HG03457 (cell line): ENCODE results near the gene CDCA5.

Source experiments
- ATAC-seq: cut with Tn5 transposase; IDR thresholded peaks from one replicate; pipeline ENCODE4 v1.9.1; 2021; ENCODE audit warnings: moderate number of reproducible peaks; ENCODE audit not compliant: unreplicated experiment

Gene CDCA5

DNA sequence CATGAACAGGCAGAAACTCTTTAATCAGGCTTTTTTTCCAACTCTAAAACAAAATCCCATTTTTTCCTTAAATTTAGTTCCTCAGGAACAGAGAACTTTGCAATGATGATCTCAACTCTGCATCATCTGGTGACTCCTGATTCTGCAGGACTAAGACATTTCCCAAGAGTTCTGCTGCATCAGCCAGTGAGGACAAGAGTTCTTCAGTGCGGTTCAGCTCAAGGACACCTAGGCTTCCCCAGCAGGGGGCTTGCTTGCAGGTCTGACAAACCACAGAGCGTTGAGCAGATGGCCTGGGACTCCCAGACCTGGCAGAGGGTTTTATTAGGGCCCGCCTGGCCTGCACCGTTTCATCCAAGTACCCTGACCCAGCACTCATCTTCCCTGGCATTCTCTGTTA lies 6.4 kb downstream of the CDCA5 start:
- no peak for ATAC-seq

DNA sequence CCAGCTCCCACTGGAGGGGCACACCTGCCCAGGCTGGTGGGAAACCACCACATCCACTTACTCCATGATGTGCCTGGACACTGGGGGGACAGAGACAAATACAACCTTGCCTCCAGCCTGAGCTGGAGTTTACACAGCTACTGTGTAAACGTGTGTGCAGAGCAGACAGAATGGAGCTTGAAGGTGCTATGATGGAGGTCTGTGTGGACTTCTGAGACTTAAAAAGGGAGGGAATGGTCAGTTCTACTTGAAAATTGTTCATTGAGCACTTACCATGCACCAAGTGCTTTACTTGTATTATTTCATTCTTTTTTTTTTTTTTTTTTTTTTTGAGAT lies 11.2 kb downstream of the CDCA5 start:
- ATAC-seq, result no peak

DNA sequence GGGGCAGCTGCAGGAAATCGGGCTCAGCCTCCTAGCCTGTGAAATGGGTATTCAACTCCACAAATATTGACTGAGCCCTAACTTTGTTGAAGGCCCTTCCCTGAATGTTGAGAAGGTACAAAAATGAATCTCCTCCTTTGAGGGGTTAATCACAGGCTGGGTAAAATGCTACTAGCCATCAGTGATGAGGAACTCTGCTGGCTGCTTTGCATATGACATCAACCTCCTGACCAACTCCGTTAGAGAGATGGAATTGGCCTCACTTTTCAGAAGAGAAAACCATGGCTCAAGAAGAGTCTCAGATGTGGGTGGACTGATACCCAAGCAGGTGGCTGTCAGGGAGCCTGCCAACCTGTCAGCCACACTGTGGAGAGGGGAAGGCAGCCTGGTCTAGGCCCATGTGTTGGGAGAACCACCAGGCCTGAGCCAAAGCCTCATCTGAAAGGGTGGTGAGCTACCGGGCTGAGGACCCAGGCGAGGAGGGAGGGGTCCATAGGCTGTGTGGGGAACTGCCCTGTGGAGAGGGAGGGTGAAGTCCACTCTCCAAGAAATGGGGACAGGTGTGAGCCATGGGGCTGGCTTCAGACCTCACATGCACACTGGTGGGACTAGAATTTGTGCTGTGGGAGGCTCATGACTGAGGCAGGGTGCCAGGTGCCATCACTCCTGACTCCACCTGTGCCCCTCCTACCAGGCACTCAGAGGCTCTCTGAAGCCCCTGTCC lies 11.8 kb downstream of the CDCA5 start:
- no peak for ATAC-seq

DNA sequence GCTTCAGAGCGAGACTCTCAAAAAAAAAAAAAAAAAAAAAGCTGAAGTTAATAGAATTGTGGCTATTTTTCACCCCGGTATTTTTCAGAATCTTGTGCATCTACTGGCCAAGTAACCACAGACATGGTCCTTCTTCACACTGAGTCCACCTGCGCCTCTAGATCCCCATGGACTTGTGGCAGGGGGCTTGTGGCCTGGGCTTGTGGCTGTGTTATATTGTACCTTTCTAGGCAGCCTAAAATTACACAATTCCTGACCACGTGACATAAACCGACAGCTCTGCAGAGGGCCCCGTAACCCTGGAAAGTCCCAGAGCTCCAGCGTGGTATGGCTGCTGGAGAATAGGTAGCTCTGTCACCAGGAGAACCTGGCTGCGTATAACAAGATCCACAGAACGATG lies 14.6 kb downstream of the CDCA5 start:
- ATAC-seq, result no peak

DNA sequence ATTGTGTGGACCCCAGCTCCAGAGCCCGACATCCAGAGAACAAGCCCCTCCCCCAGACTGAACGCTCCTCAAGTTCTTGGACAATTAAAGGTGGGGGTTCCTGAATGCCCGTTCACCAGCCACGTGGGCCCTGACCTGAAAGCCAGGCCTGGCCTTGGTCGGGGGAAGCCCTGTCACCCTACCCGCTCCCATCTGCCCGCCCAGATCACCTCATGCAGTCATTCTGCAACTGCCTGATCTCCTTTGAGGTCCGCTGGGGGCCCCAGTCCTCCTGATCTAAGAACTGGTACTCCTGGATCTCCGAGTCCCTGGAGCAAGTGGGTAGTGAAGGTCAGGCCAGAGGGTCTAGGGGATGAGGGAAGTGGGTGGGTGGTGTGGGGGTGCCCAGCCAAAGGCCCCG lies 16.4 kb downstream of the CDCA5 start:
- ATAC-seq, result no peak

DNA sequence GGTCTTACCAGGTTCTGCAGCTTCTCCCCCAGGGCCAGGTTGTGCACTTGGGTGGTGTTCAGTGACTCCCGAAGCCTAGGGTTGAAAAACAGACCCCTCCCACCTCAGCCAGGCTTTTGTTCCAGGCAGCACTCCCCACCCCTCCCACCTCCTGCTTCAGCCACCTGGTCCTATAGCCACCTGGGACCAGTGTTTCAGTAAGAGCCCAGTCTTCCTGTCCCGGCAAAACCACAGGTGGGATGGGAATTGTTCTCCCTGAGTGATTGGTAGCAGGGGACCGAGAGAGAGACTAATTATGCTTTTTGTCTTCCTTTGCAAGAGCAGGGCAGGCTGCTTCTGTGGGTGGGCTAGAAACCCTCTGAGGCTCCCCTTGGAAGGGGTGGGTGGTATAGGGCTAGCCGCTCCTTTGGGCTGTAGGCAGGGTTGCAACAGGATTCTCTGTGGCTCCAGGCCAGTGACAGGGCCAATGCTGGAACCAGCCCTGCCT lies 17.0 kb downstream of the CDCA5 start:
- no peak for ATAC-seq

DNA sequence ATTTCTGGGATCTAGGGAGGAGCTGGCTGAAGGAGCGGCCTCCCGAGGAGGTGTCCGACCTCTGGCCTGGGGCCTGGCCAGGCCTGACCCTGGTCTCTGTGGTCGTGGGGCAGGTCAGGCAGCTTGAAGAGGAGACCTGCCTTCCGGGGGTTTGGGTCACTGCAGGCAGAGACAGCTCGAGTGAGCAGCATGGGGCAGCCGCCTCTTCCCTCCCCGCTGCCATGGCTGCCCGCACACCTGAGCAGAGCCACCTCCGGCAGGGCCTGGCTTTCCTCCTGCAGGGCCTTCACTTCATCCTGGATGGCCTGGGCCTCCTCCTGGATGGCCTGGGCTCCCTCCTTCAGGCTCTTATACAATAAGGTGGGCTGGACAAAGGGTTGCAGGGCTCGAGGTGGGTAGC lies 17.5 kb downstream of the CDCA5 start:
- ATAC-seq, result no peak

DNA sequence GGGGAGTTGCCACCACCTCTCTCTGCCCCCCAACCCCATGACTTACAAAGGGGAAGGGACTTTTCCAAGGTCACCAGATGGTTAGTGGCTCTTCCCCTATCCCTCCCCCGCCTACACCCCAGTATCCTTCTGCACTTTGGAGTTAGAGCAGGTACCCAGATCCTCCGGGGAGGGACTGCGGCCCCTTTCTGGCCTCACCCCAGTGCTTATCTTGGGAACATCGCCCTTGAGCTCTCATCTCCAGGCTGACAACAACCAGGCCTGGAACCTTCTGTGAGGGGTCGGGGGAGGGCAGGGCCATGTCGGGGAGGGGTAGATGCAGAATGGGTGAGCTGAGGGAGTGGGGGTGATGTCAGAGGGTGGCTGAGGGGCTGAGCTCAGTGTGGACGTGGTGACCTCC lies 18.0 kb downstream of the CDCA5 start:
- ATAC-seq, result no peak

DNA sequence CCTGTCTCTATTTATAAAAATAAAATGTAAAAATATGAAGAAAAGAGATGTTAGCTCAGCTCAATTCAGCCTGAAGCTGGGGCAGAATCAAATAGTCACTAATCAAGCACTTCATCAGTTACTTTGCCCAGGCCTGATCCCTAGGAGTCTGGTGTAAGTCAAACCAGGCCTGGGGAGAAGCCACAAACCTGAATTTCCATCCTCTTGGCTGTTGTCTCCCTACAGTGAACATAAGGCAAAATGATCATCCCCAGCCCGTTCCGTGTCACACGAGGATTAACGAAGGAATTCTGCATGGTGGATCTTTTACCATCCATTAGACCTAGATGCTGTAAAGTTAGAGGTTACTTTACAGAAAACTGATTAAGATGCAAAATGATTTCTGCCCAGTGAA lies 19.0 kb downstream of the CDCA5 start:
- no peak for ATAC-seq

DNA sequence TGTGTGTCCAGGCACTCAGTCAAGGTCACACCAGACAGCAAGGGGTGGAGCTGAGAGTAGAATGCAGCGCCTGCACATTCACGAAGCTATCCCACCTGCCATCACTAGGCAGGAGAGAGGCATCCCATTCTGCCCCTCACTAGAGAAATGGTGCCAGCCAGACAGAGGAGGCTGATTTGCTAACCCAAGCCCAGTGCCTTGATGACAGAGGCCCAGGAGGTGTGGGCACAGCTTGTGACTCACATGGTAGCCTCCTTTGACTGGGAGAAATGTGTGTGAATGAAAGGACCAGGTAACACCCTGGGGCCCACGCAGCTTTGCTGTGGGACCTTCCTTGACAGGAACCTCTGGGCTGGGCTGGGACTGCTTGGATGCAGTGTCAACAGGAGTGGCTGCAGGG lies 20.3 kb downstream of the CDCA5 start:
- ATAC-seq, result no peak

DNA sequence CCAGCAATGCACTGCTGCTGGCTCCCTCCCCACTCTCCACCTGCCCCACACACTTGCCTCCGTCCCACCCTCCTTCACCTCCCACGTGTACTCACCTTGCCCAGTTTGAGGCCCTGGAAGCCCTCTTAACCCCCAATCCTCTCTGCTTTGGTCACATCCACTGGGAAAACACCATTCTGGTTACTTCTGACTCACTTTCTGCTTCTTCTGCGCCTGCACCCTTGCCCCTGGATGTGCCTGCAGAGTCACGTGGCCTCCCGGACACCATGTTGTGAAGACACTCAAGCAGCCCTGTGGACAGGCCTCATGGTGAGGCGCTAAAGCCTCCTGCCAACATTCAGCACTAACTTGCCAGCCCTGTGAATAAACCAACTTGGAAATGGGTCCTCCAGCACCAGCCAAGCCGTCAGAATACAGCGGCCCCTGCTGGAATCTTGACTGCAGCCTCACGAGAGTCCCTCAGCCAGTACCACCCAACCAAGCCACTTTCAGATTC lies 22.9 kb downstream of the CDCA5 start:
- no peak for ATAC-seq

DNA sequence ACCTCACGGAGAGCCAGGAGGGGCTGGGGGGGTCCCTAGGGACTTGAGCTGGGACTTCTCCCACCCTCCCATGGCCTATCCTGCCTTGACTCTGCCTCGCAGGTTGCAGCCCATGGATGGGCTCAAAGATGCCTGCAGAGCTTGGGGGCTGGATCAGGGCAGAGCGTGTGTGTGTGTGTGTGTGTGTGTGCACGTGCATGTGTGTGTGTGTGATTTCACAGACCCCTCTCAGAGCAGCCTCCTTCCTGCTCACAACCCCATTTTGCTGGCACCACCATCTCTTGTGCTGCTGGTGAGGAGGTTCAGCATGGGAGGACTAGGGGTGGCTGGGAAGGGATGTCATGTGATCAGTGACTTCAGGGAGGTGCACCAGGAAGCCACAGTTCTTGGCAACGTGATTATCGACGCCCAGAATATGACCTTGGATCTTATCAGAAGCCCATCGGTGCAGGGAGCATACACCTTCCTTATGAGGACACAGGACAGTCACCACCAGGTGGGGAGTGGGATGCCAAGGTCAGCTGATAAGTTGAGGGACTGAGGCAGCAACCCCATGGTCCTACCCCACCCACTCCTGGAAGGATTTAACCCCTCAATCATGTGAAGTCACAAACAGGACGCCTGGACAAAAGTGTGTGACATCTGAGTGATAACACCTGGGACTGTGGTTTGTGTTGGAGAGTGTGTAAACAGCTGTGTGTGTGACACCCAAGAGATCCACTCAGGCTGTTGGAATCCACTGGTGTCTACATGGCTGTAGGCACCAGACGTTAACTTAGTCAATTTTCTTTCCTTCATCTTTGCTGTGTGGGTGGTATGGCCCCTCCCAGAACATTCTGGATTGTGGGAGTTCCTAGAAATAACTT lies 23.6 kb downstream of the CDCA5 start:
- ATAC-seq, result no peak

DNA sequence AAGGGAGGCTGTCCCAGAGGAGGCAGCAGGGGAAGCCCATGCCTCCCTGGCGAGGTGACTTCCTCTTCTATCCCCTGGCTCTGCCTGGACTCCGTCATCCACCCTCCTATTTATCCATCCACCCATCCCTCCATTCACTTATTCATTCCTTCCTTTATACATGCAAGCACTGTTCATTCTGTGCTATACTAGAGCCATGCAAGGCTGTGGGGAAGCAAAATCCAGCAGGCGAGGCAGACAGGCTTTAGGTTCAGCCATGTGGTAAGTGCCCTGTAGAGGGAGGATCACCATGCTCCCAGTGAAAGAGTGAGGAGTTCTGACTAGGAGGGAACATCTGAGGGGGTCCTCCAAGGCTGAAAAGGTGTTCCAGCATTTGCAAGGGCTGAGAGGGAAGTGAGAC lies 24.3 kb downstream of the CDCA5 start:
- ATAC-seq, result no peak

DNA sequence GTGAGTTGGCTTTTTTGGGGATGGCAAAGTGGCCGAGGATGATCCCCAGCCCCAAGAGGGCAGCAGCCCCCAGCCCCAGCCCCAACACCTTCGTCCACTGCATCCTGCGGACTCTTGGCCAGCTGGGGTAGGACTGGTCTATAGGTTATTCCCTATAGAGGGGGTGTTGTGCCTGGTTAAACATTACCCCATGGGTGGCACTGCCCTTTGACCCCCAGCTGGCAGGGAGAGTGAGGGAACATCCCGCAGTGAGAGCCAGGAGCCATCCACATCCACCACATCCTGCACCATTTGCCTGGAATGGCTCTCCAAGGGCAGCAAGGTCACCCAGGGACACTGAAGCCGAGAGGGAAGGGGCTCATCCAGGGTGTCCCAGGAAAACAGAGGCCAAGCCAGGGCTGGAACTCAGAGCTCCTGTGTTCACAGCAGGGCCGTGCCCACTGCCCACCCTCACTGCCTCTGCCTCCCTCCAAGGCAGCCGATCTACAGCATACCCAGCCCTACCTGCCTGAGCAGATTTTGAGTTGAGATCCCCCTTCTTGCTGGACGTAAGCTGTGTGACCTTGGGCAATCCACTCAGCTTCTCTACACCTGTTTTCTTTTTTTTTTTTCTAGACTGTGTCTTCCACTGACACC lies 25.3 kb downstream of the CDCA5 start, which contains the start of gene NAALADL1:
NAALADL1 (minus strand) TSS at position 135 of the 636 bp plus-strand sequence; CDS start at position 103, 32 bp downstream.
- no peak for ATAC-seq

DNA sequence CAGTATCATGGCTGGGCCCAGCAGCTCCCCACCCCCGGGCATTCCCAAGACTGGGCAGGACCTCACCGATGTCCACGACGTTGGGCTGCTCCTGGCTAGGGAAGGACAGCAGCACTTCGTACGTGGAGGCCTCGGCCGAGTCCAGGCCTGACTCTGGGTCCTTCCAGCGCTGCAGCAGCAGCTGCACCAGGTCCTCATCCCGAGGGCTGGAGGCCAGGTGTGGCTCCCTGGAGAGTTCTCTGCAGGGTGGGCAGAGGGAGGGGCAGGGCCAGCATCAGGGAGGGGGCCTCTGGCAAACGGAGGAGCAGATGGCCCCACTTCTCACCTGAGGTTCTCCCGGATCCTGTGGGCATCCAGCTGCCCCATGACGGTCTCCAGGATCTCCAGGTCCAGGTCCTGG lies 25.8 kb downstream of the CDCA5 start:
- no peak for ATAC-seq

DNA sequence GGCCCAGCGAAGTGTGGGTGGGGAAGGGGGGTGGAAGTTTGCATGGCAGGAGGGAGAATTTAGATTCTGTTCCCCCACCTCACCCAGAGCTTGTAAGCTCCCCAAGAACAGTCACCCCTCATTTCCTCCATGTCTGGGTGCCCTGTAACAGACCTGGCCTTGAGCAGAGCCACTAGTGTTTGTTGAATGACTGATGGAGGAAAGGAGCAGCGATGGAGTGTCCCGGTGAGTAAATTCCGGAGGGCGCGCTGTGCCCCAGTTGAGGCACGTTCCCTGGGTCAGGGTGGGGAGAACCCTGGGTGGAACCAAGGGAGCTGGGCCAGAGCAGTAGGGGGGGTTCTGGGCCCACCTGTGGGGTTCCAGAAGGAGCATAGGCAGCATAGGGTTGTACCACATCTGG lies 26.3 kb downstream of the CDCA5 start:
- no peak for ATAC-seq

DNA sequence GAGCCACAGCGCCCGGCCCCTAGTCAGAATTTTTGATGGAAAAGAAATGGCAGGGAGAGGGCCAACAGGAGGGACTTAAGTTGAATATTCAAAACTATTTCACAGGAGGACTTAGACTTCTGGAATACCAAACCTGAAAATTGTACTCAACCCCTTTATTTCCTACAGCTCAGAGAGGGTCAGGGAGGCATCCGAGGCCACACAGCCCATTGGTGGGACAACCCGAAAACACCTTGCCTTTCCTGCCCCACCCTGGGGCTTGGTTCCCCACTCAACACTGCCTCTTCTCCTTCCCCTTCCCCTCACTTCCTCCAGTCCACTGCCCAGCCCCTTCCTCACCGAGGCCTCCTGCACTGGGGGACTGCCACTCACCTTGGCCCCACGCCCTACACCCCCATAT lies 26.8 kb downstream of the CDCA5 start:
- ATAC-seq, result no peak

DNA sequence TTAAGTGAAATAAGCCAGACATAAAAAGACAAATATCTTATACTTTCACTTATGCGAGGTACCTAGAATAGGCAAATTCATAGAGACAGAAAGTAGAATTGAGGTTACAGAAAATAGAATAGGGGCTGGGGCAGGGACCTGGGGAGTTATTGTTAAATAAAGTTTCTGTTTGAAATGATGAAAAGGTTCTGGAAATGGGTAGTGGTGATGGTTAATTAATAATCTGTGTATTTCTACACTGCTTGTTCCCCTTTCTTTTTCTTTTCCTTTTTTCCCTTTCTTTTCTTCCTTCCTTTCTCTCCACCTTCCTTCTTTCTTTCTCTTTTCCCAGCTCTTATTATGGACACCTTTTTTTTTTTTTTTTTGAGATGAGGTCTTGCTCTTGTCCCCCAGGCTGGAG lies 28.3 kb downstream of the CDCA5 start:
- ATAC-seq, result no peak

DNA sequence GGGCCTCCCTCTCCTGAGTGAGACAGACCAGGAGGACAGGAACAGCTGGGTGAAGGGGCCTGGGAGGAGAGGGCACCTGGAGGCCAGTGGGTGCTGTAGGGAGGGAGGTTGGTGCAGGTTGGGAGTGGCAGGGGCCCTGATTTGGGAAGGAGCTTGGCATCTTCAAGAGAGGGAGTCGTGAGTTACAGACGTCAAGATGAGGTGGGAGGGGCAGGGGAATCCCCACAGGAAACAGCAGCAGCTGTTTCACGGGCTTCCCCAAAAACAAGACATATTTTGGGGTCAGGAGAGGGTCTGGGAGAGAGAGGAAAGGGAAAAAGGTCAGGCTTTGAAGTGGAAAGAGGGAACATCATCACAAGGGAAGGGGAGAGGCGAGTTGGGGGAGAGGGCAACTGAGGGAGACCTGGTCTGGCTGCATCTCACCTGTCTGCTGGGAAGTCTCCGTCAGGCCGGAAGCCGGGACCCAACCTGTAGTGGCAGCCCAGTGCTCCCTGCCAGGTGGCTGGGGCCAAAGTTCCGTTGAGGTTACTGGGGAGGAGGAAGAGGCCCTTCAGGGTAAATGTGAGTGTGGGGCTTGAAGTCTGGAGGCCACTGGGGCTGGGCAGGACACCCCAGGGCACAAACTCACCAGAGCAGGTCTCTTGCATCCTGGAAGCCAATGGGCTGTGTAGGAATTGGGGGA lies 29.9 kb downstream of the CDCA5 start:
- no peak for ATAC-seq

DNA sequence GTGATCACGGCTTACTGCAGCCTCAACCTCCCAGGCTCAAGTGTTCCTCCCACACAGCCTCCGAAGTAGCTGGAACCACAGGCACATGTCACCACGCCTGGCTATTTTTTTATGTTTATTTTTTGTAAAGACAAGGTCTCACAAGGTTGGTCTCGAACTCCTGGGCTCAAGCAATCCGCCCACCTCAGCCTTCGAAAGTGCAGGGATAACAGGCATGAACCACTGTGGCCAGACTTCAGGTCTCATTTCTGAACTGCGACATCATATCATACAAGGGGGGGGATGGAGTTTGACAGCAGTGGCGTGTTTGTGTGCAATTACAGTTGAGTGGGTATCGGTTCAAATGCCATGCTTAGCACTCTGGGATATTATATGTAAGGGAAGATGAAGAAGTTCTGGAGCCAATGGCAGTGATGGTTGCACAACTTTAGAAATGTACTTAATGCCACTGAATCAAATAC lies 32.4 kb downstream of the CDCA5 start:
- ATAC-seq, result no peak
